ENCODE results near the gene PPP2R1B.
"Not testable (repeated sequence)": the region's sequence is repeated elsewhere in the genome, so short reads cannot be mapped to it uniquely, and the experiment has no call there.

PPP2R1B gene

GRCh38 chr11:111782109-111782741 is 16.0 kb upstream of the PPP2R1B start:
- ATAC-seq, result no peak
- no peak for DNase-seq

GRCh38 chr11:111779118-111779517 is 12.9 kb upstream of the PPP2R1B start:
- ATAC-seq, result no peak
- no peak for DNase-seq

GRCh38 chr11:111778047-111778558 is 11.9 kb upstream of the PPP2R1B start:
- ATAC-seq, result no peak
- no peak for DNase-seq

GRCh38 chr11:111777094-111778046 is 11.2 kb upstream of the PPP2R1B start:
- DNase-seq, result no peak

GRCh38 chr11:111776398-111777093 is 10.4 kb upstream of the PPP2R1B start:
- ATAC-seq, result peak; percentile 23
- no peak for DNase-seq

More at GRCh38 chr11:111777094-111778046, 11.2 kb upstream of the PPP2R1B start:
- ATAC-seq, result peak; percentile 69

- DNase-seq (no peak), ATAC-seq (no peak)
These were observed 8.9 kb upstream of the PPP2R1B start for GRCh38 chr11:111774955-111775710.

- DNase-seq (no peak), ATAC-seq (no peak)
These were observed 6.3 kb upstream of the PPP2R1B start for GRCh38 chr11:111772535-111772934.

GRCh38 chr11:111771205-111771604 is 5.0 kb upstream of the PPP2R1B start:
- not testable (repeated sequence) for ATAC-seq, DNase-seq

- DNase-seq (no peak), ATAC-seq (no peak)
These were observed 4.5 kb upstream of the PPP2R1B start for GRCh38 chr11:111770581-111771134.

GRCh38 chr11:111766834-111767142 is 599 bp upstream of the PPP2R1B start:
- ATAC-seq (no peak), DNase-seq (no peak)

- no peak for DNase-seq
- ATAC-seq, result no peak
These were observed 737 bp downstream of the PPP2R1B start for GRCh38 chr11:111765320-111765983.

- ATAC-seq (no peak), DNase-seq (no peak)
These were observed 1.6 kb downstream of the PPP2R1B start for GRCh38 chr11:111764621-111765020.

- ATAC-seq (no peak), DNase-seq (no peak)
These were observed 3.1 kb downstream of the PPP2R1B start for GRCh38 chr11:111762981-111763643.

GRCh38 chr11:111762526-111762925 is 3.7 kb downstream of the PPP2R1B start:
- no peak for DNase-seq
- no peak for ATAC-seq

- ATAC-seq (no peak), DNase-seq (no peak)
These were observed 5.2 kb downstream of the PPP2R1B start for GRCh38 chr11:111761036-111761435.

- ATAC-seq (no peak), DNase-seq (no peak)
These were observed 6.3 kb downstream of the PPP2R1B start for GRCh38 chr11:111759778-111760407.

- no peak for ATAC-seq
- DNase-seq, result no peak
These were observed 6.8 kb downstream of the PPP2R1B start for GRCh38 chr11:111759376-111759775.

- DNase-seq (no peak), ATAC-seq (no peak)
These were observed 10.1 kb downstream of the PPP2R1B start for GRCh38 chr11:111756097-111756496.

- DNase-seq (no peak), ATAC-seq (no peak)
These were observed 16.5 kb downstream of the PPP2R1B start for GRCh38 chr11:111749646-111750045.
